HEK293 (cell line): ENCODE results near the gene ITGB1BP1.

ENCODE experiments used
- BCL11A ChIP-seq: fragments of 450-650 bp; formaldehyde crosslinking; IDR thresholded peaks from 2 replicates; pipeline ENCODE4 v1.5.1; 2016; ENCODE audit warnings: low read depth, missing biosample characterization, missing genetic modification characterization
- FEZF1 ChIP-seq: fragments of 450-650 bp; formaldehyde crosslinking; IDR thresholded peaks from 2 replicates; pipeline ENCODE4 v1.5.1; 2016; ENCODE audit warnings: missing biosample characterization, missing genetic modification characterization
- KLF9 ChIP-seq: fragments of 450-650 bp; formaldehyde crosslinking; IDR thresholded peaks from 2 replicates; pipeline ENCODE4 v1.5.1; 2016; ENCODE audit warnings: missing biosample characterization, missing genetic modification characterization, low read depth
- MEIS1 ChIP-seq: sonication (generic); formaldehyde crosslinking; IDR thresholded peaks from 2 replicates; pipeline ENCODE4 v1.8.1; 2022; ENCODE audit warnings: missing genetic modification reagents, mild to moderate bottlenecking, borderline replicate concordance
- SETDB1 ChIP-seq: IDR thresholded peaks from one replicate; pipeline ENCODE4 v1.6.1; 2017; ENCODE audit warnings: mild to moderate bottlenecking, low read length, moderate library complexity, mixed read lengths; ENCODE audit not compliant: insufficient read length
- SP3 ChIP-seq: fragments of 450-650 bp; formaldehyde crosslinking; IDR thresholded peaks from 2 replicates; pipeline ENCODE4 v1.5.1; 2016; ENCODE audit warnings: missing biosample characterization, missing genetic modification characterization
- YY2 ChIP-seq: fragments of 450-650 bp; formaldehyde crosslinking; IDR thresholded peaks from 2 replicates; pipeline ENCODE4 v1.5.1; 2016; ENCODE audit warnings: missing biosample characterization, missing genetic modification characterization
- ZNF121 ChIP-seq: fragments of 450-650 bp; formaldehyde crosslinking; IDR thresholded peaks from 2 replicates; pipeline ENCODE4 v1.5.1; 2016; ENCODE audit warnings: missing biosample characterization, missing genetic modification characterization
- ZNF155 ChIP-seq: fragments of 450-650 bp; formaldehyde crosslinking; IDR thresholded peaks from 2 replicates; pipeline ENCODE4 v1.5.1; 2016; ENCODE audit warnings: missing biosample characterization, missing genetic modification characterization
- ZNF175 ChIP-seq: fragments of 450-650 bp; formaldehyde crosslinking; IDR thresholded peaks from 2 replicates; pipeline ENCODE4 v1.5.1; 2016; ENCODE audit warnings: missing biosample characterization, missing genetic modification characterization
- ZNF19 ChIP-seq: fragments of 450-650 bp; formaldehyde crosslinking; IDR thresholded peaks from 2 replicates; pipeline ENCODE4; 2016; ENCODE audit warnings: missing biosample characterization, missing genetic modification characterization, low read depth
- ZNF2 ChIP-seq: fragments of 450-650 bp; formaldehyde crosslinking; IDR thresholded peaks from 2 replicates; pipeline ENCODE4 v1.5.1; 2016; ENCODE audit warnings: missing biosample characterization, missing genetic modification characterization
- ZNF202 ChIP-seq: fragments of 450-650 bp; formaldehyde crosslinking; IDR thresholded peaks from 2 replicates; pipeline ENCODE4 v1.5.1; 2016; ENCODE audit warnings: missing biosample characterization, missing genetic modification characterization, borderline replicate concordance
- ZNF416 ChIP-seq: fragments of 450-650 bp; formaldehyde crosslinking; IDR thresholded peaks from 2 replicates; pipeline ENCODE4 v1.5.1; 2016; ENCODE audit warnings: missing biosample characterization, missing genetic modification characterization
- ZNF423 ChIP-seq: fragments of 450-650 bp; formaldehyde crosslinking; IDR thresholded peaks from 2 replicates; pipeline ENCODE4 v1.5.1; 2016; ENCODE audit warnings: missing biosample characterization, missing genetic modification characterization
- ZNF426 ChIP-seq: fragments of 450-650 bp; formaldehyde crosslinking; IDR thresholded peaks from 2 replicates; pipeline ENCODE4 v1.5.1; 2017; ENCODE audit warnings: missing biosample characterization, missing genetic modification characterization, mild to moderate bottlenecking, inconsistent platforms, moderate library complexity
- ZNF548 ChIP-seq: fragments of 450-650 bp; formaldehyde crosslinking; IDR thresholded peaks from 2 replicates; pipeline ENCODE4 v1.5.1; 2016; ENCODE audit warnings: missing biosample characterization, missing genetic modification characterization
- ZNF549 ChIP-seq: fragments of 450-650 bp; IDR thresholded peaks from 2 replicates; pipeline ENCODE4 v1.5.1; 2018; ENCODE audit warnings: missing biosample characterization, missing genetic modification characterization, mild to moderate bottlenecking, inconsistent platforms, moderate library complexity
- ZNF561 ChIP-seq: fragments of 450-650 bp; IDR thresholded peaks from 2 replicates; pipeline ENCODE4 v1.5.1; 2018; ENCODE audit warnings: missing biosample characterization, missing genetic modification characterization, borderline replicate concordance
- ZNF571 ChIP-seq: fragments of 450-650 bp; formaldehyde crosslinking; IDR thresholded peaks from 2 replicates; pipeline ENCODE4 v1.5.0; 2017; ENCODE audit warnings: missing biosample characterization, missing genetic modification characterization
- ZNF596 ChIP-seq: fragments of 450-650 bp; IDR thresholded peaks from 2 replicates; pipeline ENCODE4 v1.5.0; 2018; ENCODE audit warnings: missing biosample characterization, mild to moderate bottlenecking, missing genetic modification characterization, moderate library complexity
- ZNF610 ChIP-seq: fragments of 450-650 bp; formaldehyde crosslinking; IDR thresholded peaks from 2 replicates; pipeline ENCODE4 v1.5.1; 2016; ENCODE audit warnings: missing biosample characterization, missing genetic modification characterization, borderline replicate concordance
- ZNF776 ChIP-seq: fragments of 450-650 bp; formaldehyde crosslinking; IDR thresholded peaks from 2 replicates; pipeline ENCODE4 v1.5.0; 2017; ENCODE audit warnings: missing biosample characterization, missing genetic modification characterization, borderline replicate concordance
- ZNF837 ChIP-seq: fragments of 450-650 bp; formaldehyde crosslinking; IDR thresholded peaks from 2 replicates; pipeline ENCODE4 v1.5.1; 2016; ENCODE audit warnings: missing biosample characterization, missing genetic modification characterization
- TF ChIP-seq, protein P1 (sequence below): fragments of 450-650 bp; formaldehyde crosslinking; IDR thresholded peaks from 2 replicates; pipeline ENCODE4 v1.5.1; 2016; ENCODE audit warnings: missing biosample characterization, missing genetic modification characterization
- TF ChIP-seq, protein P2 (sequence below): fragments of 450-650 bp; formaldehyde crosslinking; IDR thresholded peaks from 2 replicates; pipeline ENCODE4 v1.5.1; 2016; ENCODE audit warnings: missing biosample characterization, missing genetic modification characterization
- TF ChIP-seq, protein P3 (sequence below): fragments of 450-650 bp; IDR thresholded peaks from 2 replicates; pipeline ENCODE4 v1.5.1; 2018; ENCODE audit warnings: missing biosample characterization, missing genetic modification characterization
- TF ChIP-seq, protein P4 (sequence below): fragments of 450-650 bp; formaldehyde crosslinking; IDR thresholded peaks from 2 replicates; pipeline ENCODE4 v1.5.1; 2016; ENCODE audit warnings: missing biosample characterization, missing genetic modification characterization
- TF ChIP-seq, protein P5 (sequence below): fragments of 450-650 bp; formaldehyde crosslinking; IDR thresholded peaks from 2 replicates; pipeline ENCODE4 v1.5.1; 2016; ENCODE audit warnings: missing biosample characterization, missing genetic modification characterization
- TF ChIP-seq, protein P6 (sequence below): fragments of 450-650 bp; formaldehyde crosslinking; IDR thresholded peaks from 2 replicates; pipeline ENCODE4 v1.5.1; 2017; ENCODE audit warnings: missing biosample characterization, missing genetic modification characterization

The ITGB1BP1 gene

DNA sequence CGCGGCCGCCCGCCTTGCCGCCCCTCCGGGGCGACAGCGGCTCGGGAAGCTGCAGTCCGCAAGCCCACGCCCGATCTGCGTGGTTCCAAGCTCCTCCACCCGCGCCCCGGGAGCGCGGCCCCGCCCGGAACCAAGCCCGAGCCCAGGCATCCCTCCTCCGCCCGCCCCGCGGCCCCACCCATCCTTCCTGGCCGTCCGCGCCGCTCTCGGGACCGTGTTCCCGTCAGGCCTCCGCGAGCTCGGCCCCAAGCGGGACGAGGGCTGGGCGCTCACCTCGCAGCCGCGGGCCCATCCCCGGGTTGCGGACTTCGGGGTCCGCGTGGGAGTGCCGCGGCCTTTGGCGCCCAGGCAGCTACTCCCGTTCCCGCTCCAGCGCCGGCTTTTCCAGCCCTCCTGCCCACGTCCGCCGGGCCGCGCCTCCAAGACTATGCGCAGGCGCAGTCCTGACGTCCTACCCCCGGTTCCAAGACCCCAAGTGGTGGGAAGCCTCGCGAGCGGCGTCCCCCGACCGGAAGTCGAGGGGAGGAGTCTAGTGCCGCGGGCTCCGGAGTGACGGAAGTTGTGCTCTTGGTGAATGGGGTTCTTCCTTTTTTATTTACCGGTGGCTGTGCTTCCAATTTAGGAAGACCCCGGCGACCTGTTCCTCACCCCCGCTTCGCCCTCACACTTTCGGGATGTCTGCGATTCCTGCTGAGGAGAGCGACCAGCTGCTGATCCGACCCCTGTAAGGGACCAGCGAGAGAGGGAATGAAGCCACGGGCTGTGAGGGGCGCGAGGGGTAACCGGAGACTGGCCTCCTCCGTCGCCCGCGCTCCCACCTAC, at the start of gene ITGB1BP1, which contains the start of gene CPSF3 (continued):
- TF ChIP-seq, protein P1, sequence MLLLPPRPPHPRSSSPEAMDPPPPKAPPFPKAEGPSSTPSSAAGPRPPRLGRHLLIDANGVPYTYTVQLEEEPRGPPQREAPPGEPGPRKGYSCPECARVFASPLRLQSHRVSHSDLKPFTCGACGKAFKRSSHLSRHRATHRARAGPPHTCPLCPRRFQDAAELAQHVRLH (tag by site-specific recombination), result peak; percentile 70
- TF ChIP-seq MEIS1 (no peak), ZNF426 (tag by site-specific recombination) (no peak), SP3 (tag by site-specific recombination) (peak; percentile 94), ZNF610 (tag by site-specific recombination) (peak; percentile 71), ZNF837 (tag by site-specific recombination) (no peak), ZNF155 (no peak), ZNF202 (tag by site-specific recombination) (no peak), ZNF416 (tag by site-specific recombination) (no peak), SETDB1 (no peak), KLF9 (tag by site-specific recombination) (peak; percentile 96), BCL11A (tag by site-specific recombination) (no peak), ZNF548 (no peak), ZNF561 (peak; percentile 85), ZNF776 (tag by site-specific recombination) (no peak), YY2 (tag by site-specific recombination) (peak; percentile 33; the same call in 1 of the 2 replicates), ZNF423 (tag by site-specific recombination) (no peak), ZNF121 (tag by site-specific recombination) (0 out of 2 replicates have a peak, but pooled peaks have one; percentile 41), ZNF175 (tag by site-specific recombination) (no peak), ZNF19 (no peak), ZNF596 (tag by site-specific recombination) (no peak), ZNF2 (tag by site-specific recombination) (peak; percentile 15; the same call in 1 of the 2 replicates), ZNF571 (tag by site-specific recombination) (no peak), ZNF549 (tag by site-specific recombination) (no peak), FEZF1 (peak; percentile 20; the same call in 1 of the 2 replicates)
- TF ChIP-seq, protein P2, sequence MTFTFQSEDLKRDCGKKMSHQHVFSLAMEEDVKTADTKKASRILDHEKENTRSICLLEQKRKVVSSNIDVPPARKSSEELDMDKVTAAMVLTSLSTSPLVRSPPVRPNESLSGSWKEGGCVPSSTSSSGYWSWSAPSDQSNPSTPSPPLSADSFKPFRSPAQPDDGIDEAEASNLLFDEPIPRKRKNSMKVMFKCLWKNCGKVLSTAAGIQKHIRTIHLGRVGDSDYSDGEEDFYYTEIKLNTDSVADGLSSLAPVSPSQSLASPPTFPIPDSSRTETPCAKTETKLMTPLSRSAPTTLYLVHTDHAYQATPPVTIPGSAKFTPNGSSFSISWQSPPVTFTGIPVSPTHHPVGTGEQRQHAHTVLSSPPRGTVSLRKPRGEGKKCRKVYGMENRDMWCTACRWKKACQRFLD (tag by site-specific recombination), result no peak
- TF ChIP-seq, protein P3, sequence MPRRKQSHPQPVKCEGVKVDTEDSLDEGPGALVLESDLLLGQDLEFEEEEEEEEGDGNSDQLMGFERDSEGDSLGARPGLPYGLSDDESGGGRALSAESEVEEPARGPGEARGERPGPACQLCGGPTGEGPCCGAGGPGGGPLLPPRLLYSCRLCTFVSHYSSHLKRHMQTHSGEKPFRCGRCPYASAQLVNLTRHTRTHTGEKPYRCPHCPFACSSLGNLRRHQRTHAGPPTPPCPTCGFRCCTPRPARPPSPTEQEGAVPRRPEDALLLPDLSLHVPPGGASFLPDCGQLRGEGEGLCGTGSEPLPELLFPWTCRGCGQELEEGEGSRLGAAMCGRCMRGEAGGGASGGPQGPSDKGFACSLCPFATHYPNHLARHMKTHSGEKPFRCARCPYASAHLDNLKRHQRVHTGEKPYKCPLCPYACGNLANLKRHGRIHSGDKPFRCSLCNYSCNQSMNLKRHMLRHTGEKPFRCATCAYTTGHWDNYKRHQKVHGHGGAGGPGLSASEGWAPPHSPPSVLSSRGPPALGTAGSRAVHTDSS, result no peak
- TF ChIP-seq, protein P4, sequence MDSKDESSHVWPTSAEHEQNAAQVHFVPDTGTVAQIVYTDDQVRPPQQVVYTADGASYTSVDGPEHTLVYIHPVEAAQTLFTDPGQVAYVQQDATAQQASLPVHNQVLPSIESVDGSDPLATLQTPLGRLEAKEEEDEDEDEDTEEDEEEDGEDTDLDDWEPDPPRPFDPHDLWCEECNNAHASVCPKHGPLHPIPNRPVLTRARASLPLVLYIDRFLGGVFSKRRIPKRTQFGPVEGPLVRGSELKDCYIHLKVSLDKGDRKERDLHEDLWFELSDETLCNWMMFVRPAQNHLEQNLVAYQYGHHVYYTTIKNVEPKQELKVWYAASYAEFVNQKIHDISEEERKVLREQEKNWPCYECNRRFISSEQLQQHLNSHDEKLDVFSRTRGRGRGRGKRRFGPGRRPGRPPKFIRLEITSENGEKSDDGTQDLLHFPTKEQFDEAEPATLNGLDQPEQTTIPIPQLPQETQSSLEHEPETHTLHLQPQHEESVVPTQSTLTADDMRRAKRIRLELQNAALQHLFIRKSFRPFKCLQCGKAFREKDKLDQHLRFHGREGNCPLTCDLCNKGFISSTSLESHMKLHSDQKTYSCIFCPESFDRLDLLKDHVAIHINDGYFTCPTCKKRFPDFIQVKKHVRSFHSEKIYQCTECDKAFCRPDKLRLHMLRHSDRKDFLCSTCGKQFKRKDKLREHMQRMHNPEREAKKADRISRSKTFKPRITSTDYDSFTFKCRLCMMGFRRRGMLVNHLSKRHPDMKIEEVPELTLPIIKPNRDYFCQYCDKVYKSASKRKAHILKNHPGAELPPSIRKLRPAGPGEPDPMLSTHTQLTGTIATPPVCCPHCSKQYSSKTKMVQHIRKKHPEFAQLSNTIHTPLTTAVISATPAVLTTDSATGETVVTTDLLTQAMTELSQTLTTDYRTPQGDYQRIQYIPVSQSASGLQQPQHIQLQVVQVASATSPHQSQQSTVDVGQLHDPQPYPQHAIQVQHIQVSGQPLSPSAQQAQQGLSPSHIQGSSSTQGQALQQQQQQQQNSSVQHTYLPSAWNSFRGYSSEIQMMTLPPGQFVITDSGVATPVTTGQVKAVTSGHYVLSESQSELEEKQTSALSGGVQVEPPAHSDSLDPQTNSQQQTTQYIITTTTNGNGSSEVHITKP (tag by site-specific recombination), result peak; percentile 36; the same call in 1 of the 2 replicates
- TF ChIP-seq, protein P5, sequence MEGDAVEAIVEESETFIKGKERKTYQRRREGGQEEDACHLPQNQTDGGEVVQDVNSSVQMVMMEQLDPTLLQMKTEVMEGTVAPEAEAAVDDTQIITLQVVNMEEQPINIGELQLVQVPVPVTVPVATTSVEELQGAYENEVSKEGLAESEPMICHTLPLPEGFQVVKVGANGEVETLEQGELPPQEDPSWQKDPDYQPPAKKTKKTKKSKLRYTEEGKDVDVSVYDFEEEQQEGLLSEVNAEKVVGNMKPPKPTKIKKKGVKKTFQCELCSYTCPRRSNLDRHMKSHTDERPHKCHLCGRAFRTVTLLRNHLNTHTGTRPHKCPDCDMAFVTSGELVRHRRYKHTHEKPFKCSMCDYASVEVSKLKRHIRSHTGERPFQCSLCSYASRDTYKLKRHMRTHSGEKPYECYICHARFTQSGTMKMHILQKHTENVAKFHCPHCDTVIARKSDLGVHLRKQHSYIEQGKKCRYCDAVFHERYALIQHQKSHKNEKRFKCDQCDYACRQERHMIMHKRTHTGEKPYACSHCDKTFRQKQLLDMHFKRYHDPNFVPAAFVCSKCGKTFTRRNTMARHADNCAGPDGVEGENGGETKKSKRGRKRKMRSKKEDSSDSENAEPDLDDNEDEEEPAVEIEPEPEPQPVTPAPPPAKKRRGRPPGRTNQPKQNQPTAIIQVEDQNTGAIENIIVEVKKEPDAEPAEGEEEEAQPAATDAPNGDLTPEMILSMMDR (tag by site-specific recombination), result peak; percentile 7; the same call in 1 of the 2 replicates
- TF ChIP-seq, protein P6, sequence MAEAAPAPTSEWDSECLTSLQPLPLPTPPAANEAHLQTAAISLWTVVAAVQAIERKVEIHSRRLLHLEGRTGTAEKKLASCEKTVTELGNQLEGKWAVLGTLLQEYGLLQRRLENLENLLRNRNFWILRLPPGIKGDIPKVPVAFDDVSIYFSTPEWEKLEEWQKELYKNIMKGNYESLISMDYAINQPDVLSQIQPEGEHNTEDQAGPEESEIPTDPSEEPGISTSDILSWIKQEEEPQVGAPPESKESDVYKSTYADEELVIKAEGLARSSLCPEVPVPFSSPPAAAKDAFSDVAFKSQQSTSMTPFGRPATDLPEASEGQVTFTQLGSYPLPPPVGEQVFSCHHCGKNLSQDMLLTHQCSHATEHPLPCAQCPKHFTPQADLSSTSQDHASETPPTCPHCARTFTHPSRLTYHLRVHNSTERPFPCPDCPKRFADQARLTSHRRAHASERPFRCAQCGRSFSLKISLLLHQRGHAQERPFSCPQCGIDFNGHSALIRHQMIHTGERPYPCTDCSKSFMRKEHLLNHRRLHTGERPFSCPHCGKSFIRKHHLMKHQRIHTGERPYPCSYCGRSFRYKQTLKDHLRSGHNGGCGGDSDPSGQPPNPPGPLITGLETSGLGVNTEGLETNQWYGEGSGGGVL (tag by site-specific recombination), result no peak
